NCI-H2107 (cell line): ENCODE measurements around the gene NELFB.
A peak's percentile ranks its signal among the peaks of the same experiment; 100 is the strongest.

Experiments used
- DNase-seq: peaks from one replicate; lab custom pipeline; 2025; lab: John Stamatoyannopoulos, UW

The NELFB gene

GRCh38 chr9:137303151-137303892, 48.2 kb downstream of the NELFB start:
- DNase-seq = no peak

GRCh38 chr9:137303893-137304382, 48.8 kb downstream of the NELFB start:
- no peak for DNase-seq

GRCh38 chr9:137304383-137305059, 49.4 kb downstream of the NELFB start:
- DNase-seq = no peak

GRCh38 chr9:137305060-137305797, 50.1 kb downstream of the NELFB start:
- DNase-seq = peak; percentile 72

GRCh38 chr9:137305798-137306065, 50.6 kb downstream of the NELFB start:
- no peak for DNase-seq

- DNase-seq = no peak
Observed at GRCh38 chr9:137306066-137306849, 51.1 kb downstream of the NELFB start.

- no peak for DNase-seq
Observed at GRCh38 chr9:137306850-137307254, 51.7 kb downstream of the NELFB start.

- no peak for DNase-seq
Observed at GRCh38 chr9:137307255-137308056, 52.3 kb downstream of the NELFB start.

- DNase-seq = no peak
Observed at GRCh38 chr9:137308057-137308619, 53.0 kb downstream of the NELFB start.

- DNase-seq = no peak
Observed at GRCh38 chr9:137309368-137310188, 54.5 kb downstream of the NELFB start.

- DNase-seq = peak; percentile 32
Observed at GRCh38 chr9:137310189-137311052, 55.3 kb downstream of the NELFB start.

- DNase-seq = peak; percentile 64
Observed at GRCh38 chr9:137311171-137311985, 56.3 kb downstream of the NELFB start.

- DNase-seq = no peak
Observed at GRCh38 chr9:137311986-137312851, 57.1 kb downstream of the NELFB start.

- DNase-seq = no peak
Observed at GRCh38 chr9:137312852-137313325, 57.8 kb downstream of the NELFB start.

- no peak for DNase-seq
Observed at GRCh38 chr9:137313326-137313936, 58.3 kb downstream of the NELFB start.

GRCh38 chr9:137313956-137314560, 58.9 kb downstream of the NELFB start:
- DNase-seq = no peak
